HepG2 (cell line): Measurements from ENCODE around the gene FAF2. TPM values are rescaled to one million over a fixed set of nuclear protein-coding genes. Genes with fewer than 3 reads are reported as not detected.

Experiments
- AGO2 ChIP-seq: fragments of 200-400 bp; formaldehyde crosslinking; optimal IDR thresholded peaks from 2 replicates; pipeline ENCODE3; 2017; ENCODE audit warnings: mild to moderate bottlenecking, low read depth, low read length, moderate library complexity
- ARNTL ChIP-seq: sonication (generic); formaldehyde crosslinking; IDR thresholded peaks from 2 replicates; pipeline ENCODE4 v1.4.0; 2020; ENCODE audit warnings: mild to moderate bottlenecking, missing genetic modification reagents
- ATF7-NPFF ChIP-seq: sonication (generic); formaldehyde crosslinking; IDR thresholded peaks from 2 replicates; pipeline ENCODE4 v1.8.1; 2023; ENCODE audit warnings: mild to moderate bottlenecking, low read depth, missing genetic modification reagents, moderate library complexity
- E2F1 ChIP-seq: sonication (generic); formaldehyde crosslinking; IDR thresholded peaks from 2 replicates; pipeline ENCODE4 v1.5.0; 2020; ENCODE audit warnings: missing genetic modification reagents
- FOXJ3 ChIP-seq: sonication (generic); formaldehyde crosslinking; IDR thresholded peaks from 2 replicates; pipeline ENCODE4 v1.4.0; 2020; ENCODE audit warnings: missing genetic modification reagents, mild to moderate bottlenecking, borderline replicate concordance
- GLI4 ChIP-seq: sonication (generic); formaldehyde crosslinking; IDR thresholded peaks from 2 replicates; pipeline ENCODE4 v1.5.1; 2020; ENCODE audit warnings: missing genetic modification reagents, mild to moderate bottlenecking, moderate library complexity, borderline replicate concordance
- MZF1 ChIP-seq: sonication (generic); formaldehyde crosslinking; IDR thresholded peaks from 2 replicates; pipeline ENCODE4 v1.8.1; 2023; ENCODE audit warnings: mild to moderate bottlenecking, missing genetic modification reagents, borderline replicate concordance
- NFKB2 ChIP-seq: sonication (generic); formaldehyde crosslinking; IDR thresholded peaks from 2 replicates; pipeline ENCODE4 v1.4.0; 2020; ENCODE audit warnings: missing genetic modification reagents, borderline replicate concordance
- POLR2A ChIP-seq, 2 experiments: IDR thresholded peaks; 2 replicates each; pipeline ENCODE4 v1.6.1; 2011; ENCODE audit warnings: low read depth in 2 of 2, low read length in 2 of 2, mild to moderate bottlenecking in 1 of 2, moderate library complexity in 1 of 2; ENCODE audit not compliant: insufficient read depth in 1 of 2
- REL ChIP-seq: sonication (generic); formaldehyde crosslinking; conservative IDR thresholded peaks from 2 replicates; pipeline ENCODE4 v1.8.0; 2022; ENCODE audit warnings: mild to moderate bottlenecking, missing genetic modification reagents, moderate library complexity
- SATB2 ChIP-seq: sonication (generic); formaldehyde crosslinking; IDR thresholded peaks from 2 replicates; pipeline ENCODE4 v1.5.0; 2020; ENCODE audit warnings: missing genetic modification reagents
- SRY ChIP-seq: sonication (generic); formaldehyde crosslinking; IDR thresholded peaks from 2 replicates; pipeline ENCODE4 v1.8.0; 2022; ENCODE audit warnings: mild to moderate bottlenecking, missing genetic modification reagents
- ZBTB1 ChIP-seq: sonication (generic); formaldehyde crosslinking; IDR thresholded peaks from 2 replicates; pipeline ENCODE4 v1.4.0; 2020; ENCODE audit warnings: missing genetic modification reagents, borderline replicate concordance
- ZNF124 ChIP-seq: sonication (generic); formaldehyde crosslinking; IDR thresholded peaks from 2 replicates; pipeline ENCODE4 v1.4.0; 2020; ENCODE audit warnings: missing genetic modification reagents
- ZNF546 ChIP-seq: sonication (generic); formaldehyde crosslinking; conservative IDR thresholded peaks from 2 replicates; pipeline ENCODE4 v1.8.1; 2023; ENCODE audit warnings: mild to moderate bottlenecking, missing genetic modification reagents
- ZSCAN22 ChIP-seq: sonication (generic); formaldehyde crosslinking; IDR thresholded peaks from 2 replicates; pipeline ENCODE4 v1.4.0; 2020; ENCODE audit warnings: mild to moderate bottlenecking, missing genetic modification reagents
- polyA plus RNA-seq, 8 experiments: library from polyadenylated mRNA; depleted of rRNA in 3 of 8; stranded (reverse) in 7 of 8; unstranded in 1 of 8; fragments of >200 nt; fragmentation: Illumina TruSeq in 4 of 8; extraction: Trizol in 4 of 8; gene quantifications; 2 replicates each; pipeline versions ENCODE4 v1.2.1 to v1.2.3, GENCODE V29; 2011 to 2016; ENCODE audit warnings: low read depth in 4 of 8, missing spikeins in 1 of 8, mixed read lengths in 1 of 8; ENCODE audit not compliant: insufficient read depth in 1 of 8
- total RNA-seq, 5 experiments: library from RNA; depleted of rRNA; stranded (reverse); fragments of >200 nt; fragmentation: Illumina TruSeq; extraction: Trizol; gene quantifications; 2 replicates each; pipeline ENCODE4 v1.2.3, GENCODE V29; 2016; ENCODE audit warnings: low read depth in 1 of 5
- TF ChIP-seq, protein P1 (sequence below): sonication (generic); formaldehyde crosslinking; IDR thresholded peaks from 2 replicates; pipeline ENCODE4 v1.5.1; 2020; ENCODE audit warnings: missing genetic modification reagents, mild to moderate bottlenecking, borderline replicate concordance
- TF ChIP-seq, protein P2 (sequence below): sonication (generic); formaldehyde crosslinking; IDR thresholded peaks from 2 replicates; pipeline ENCODE4 v1.4.0; 2020; ENCODE audit warnings: mild to moderate bottlenecking, missing genetic modification reagents
- TF ChIP-seq, protein P3 (sequence below): IDR thresholded peaks from 2 replicates; pipeline ENCODE4 v1.6.1; 2016; ENCODE audit warnings: low read depth, missing genetic modification reagents, missing compliant biosample characterization
- TF ChIP-seq, protein P4 (sequence below): sonication (generic); formaldehyde crosslinking; IDR thresholded peaks from 2 replicates; pipeline ENCODE4 v1.5.1; 2020; ENCODE audit warnings: missing genetic modification reagents, mild to moderate bottlenecking, borderline replicate concordance

The FAF2 gene
- total and polyA plus RNA-seq, 2 of the 13 experiments (the other 11 are each of a cell fraction or from before 2014, with no cell fraction given): 27.8 to 34.3 TPM

DNA sequence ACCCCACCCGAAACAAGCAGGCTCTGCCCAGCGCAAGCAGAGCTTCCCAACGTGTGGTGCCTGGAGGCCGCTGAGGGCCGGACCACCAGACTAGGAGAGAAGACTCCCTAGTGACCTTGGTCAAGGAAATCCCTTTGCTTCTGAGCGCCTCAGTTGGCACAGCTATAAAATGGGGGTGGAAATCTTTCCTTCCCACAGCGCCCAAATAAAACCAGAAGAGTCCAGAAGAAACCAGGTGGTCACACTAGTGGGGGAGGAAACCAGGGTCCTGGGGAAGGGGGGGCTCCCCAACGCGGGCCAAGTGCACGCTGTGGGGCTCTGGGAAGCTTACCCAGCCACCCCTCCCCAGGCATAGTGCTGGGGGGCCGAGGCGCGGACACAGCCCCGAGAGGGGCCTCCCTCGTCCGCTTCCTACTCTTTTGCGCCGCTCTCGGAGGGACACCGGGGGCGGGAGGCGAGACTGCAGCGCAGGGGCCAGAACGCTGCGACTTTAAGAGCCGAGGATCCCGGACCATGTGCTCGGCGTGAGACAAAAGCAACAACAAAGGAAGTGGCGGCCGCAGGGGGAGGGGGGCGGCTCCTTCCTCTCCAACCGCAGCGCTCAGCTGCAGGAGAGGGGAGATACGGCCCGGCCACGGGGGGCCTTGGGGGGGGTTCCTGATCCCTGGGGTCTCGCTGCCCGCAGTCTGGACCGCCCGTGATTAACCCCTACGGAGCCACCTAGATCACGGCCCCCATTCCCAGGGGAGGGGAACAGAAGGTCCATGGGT lies 88.1 kb downstream of the FAF2 start (continued):
- TF ChIP-seq, protein P1, sequence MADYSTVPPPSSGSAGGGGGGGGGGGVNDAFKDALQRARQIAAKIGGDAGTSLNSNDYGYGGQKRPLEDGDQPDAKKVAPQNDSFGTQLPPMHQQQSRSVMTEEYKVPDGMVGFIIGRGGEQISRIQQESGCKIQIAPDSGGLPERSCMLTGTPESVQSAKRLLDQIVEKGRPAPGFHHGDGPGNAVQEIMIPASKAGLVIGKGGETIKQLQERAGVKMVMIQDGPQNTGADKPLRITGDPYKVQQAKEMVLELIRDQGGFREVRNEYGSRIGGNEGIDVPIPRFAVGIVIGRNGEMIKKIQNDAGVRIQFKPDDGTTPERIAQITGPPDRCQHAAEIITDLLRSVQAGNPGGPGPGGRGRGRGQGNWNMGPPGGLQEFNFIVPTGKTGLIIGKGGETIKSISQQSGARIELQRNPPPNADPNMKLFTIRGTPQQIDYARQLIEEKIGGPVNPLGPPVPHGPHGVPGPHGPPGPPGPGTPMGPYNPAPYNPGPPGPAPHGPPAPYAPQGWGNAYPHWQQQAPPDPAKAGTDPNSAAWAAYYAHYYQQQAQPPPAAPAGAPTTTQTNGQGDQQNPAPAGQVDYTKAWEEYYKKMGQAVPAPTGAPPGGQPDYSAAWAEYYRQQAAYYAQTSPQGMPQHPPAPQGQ (CRISPR knock-in tag): no peak
- TF ChIP-seq SATB2 (no peak), POLR2A (IDR thresholded peaks at IDR 0.05; ENCODE audit: insufficient read depth in 1 of 2, low read depth in 2 of 2, low read length in 2 of 2) (no peak; a peak in 2 of 4 replicates), E2F1 (CRISPR knock-in tag) (no peak), GLI4 (CRISPR knock-in tag) (no peak), NFKB2 (CRISPR knock-in tag) (no peak), REL (CRISPR knock-in tag) (no peak), AGO2 (peak; percentile 59), MZF1 (no peak), ZNF124 (CRISPR knock-in tag) (no peak), ATF7-NPFF (CRISPR knock-in tag) (no peak), ZSCAN22 (CRISPR knock-in tag) (no peak), SRY (no peak), ARNTL (CRISPR knock-in tag) (0 out of 2 replicates have a peak, but pooled peaks have one; percentile 41), ZNF546 (peak; percentile 24; the same call in 1 of the 2 replicates), FOXJ3 (CRISPR knock-in tag) (no peak; the same call in 1 of the 2 replicates), ZBTB1 (CRISPR knock-in tag) (no peak)
- TF ChIP-seq, protein P2, sequence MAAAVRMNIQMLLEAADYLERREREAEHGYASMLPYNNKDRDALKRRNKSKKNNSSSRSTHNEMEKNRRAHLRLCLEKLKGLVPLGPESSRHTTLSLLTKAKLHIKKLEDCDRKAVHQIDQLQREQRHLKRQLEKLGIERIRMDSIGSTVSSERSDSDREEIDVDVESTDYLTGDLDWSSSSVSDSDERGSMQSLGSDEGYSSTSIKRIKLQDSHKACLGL: peak; percentile 22; the same call in 1 of the 2 replicates
- TF ChIP-seq, protein P3, sequence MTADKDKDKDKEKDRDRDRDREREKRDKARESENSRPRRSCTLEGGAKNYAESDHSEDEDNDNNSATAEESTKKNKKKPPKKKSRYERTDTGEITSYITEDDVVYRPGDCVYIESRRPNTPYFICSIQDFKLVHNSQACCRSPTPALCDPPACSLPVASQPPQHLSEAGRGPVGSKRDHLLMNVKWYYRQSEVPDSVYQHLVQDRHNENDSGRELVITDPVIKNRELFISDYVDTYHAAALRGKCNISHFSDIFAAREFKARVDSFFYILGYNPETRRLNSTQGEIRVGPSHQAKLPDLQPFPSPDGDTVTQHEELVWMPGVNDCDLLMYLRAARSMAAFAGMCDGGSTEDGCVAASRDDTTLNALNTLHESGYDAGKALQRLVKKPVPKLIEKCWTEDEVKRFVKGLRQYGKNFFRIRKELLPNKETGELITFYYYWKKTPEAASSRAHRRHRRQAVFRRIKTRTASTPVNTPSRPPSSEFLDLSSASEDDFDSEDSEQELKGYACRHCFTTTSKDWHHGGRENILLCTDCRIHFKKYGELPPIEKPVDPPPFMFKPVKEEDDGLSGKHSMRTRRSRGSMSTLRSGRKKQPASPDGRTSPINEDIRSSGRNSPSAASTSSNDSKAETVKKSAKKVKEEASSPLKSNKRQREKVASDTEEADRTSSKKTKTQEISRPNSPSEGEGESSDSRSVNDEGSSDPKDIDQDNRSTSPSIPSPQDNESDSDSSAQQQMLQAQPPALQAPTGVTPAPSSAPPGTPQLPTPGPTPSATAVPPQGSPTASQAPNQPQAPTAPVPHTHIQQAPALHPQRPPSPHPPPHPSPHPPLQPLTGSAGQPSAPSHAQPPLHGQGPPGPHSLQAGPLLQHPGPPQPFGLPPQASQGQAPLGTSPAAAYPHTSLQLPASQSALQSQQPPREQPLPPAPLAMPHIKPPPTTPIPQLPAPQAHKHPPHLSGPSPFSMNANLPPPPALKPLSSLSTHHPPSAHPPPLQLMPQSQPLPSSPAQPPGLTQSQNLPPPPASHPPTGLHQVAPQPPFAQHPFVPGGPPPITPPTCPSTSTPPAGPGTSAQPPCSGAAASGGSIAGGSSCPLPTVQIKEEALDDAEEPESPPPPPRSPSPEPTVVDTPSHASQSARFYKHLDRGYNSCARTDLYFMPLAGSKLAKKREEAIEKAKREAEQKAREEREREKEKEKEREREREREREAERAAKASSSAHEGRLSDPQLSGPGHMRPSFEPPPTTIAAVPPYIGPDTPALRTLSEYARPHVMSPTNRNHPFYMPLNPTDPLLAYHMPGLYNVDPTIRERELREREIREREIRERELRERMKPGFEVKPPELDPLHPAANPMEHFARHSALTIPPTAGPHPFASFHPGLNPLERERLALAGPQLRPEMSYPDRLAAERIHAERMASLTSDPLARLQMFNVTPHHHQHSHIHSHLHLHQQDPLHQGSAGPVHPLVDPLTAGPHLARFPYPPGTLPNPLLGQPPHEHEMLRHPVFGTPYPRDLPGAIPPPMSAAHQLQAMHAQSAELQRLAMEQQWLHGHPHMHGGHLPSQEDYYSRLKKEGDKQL (CRISPR knock-in tag): no peak
- TF ChIP-seq, protein P4, sequence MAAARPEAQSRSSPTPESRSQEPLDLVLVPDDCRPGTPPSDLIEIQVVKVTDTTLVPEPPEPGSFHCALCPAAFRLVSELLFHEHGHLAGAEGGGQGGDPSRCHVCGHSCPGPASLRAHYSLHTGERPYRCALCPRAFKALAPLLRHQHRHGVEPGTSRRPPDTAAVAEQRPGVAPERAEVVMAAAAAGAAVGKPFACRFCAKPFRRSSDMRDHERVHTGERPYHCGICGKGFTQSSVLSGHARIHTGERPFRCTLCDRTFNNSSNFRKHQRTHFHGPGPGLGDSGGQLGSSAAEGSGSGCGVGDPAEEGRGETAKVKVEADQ (CRISPR knock-in tag): no peak
